ENCODE data around the gene FUBP1. TPM values are rescaled to one million over a fixed set of nuclear protein-coding genes. Genes with fewer than 3 reads are reported as not detected.
"Not testable (repeated sequence)": the region's sequence is repeated elsewhere in the genome, so short reads cannot be mapped to it uniquely, and the experiment has no call there.

FUBP1 gene
- total and polyA plus RNA-seq, 3 donors from 2014 or later, result 83.7 to 160 (median 141) TPM

DNA sequence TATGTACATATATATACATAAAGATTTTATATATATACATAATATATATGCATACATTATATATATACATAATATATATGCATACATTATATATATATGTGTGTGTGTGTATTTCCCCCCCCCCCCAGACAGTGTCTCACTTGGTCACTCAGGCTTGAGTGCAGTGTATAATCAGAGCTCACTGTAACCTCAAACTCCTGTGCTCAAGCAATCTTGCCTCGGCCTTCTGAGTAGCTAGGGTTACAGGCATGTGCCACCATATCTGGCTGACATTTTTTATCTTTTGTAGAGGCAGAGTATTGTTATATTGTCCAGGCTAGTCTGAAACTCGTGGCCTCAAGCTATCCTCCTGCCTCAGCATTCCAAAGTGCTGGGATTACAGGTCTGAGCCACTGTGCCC is 9.0 kb upstream of the FUBP1 start:
- no peaks in the 10 kb centered on the region for H3K36me3 ChIP-seq (ENCODE audit: low read depth, missing control alignments)
- intact Hi-C loops (cut with DNase I; ENCODE audit: low total_unique reads), result no loop called here
- H3K27me3 ChIP-seq, result no peaks in the 10 kb centered on the region
- no peak for DNase-seq
- TF ChIP-seq POLR2A (IDR thresholded peaks at IDR 0.05) (no peak), CTCF (IDR thresholded peaks at IDR 0.05) (no peak)
- no peaks in the 10 kb centered on the region for H3K9me3 ChIP-seq
- H3K27ac ChIP-seq, result no peak overlapping the region
- H3K4me3 ChIP-seq, result no peak overlapping the region
- 78 to 85% methylated on average over 2 of the region's 2 CpGs for WGBS, 2 donors
- no peaks in the 10 kb centered on the region for H3K4me1 ChIP-seq

- intact Hi-C loops (cut with DNase I; ENCODE audit: low total_unique reads), result no loop called here
- TF ChIP-seq CTCF (IDR thresholded peaks at IDR 0.05), result no peak
- TF ChIP-seq POLR2A (IDR thresholded peaks at IDR 0.05), result no peak
- DNase-seq, result no peak
- Histone ChIP-seq H3K4me1 (no peaks in the 10 kb centered on the region), H3K9me3 (no peaks in the 10 kb centered on the region), H3K36me3 (ENCODE audit: low read depth, missing control alignments) (no peaks in the 10 kb centered on the region), H3K27me3 (no peaks in the 10 kb centered on the region), H3K4me3 (no peak overlapping the region), H3K27ac (no peak overlapping the region)
These were observed 7.9 kb upstream of the FUBP1 start for GRCh38 chr1:77986810-77987209.

DNA sequence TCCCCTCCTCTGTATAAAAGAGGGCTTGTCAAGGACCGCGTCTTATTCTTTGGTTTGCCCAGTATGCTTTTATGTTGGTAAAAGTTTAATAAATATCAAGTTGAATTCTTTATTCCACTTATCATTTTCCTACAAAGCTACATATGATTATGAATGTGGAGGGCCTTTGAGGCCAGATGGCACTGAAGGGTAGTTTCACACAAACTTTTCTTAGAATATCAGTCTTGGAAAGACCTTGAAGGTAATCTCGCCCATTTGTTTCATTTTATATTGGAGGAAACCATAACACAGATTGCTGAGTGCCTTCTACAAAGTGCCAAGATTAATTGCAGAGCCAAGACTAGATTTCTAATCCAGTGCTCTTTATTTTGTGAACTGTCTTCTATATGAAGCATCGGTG is 5.8 kb upstream of the FUBP1 start:
- Histone ChIP-seq H3K4me1 (no peaks in the 10 kb centered on the region), H3K27me3 (no peaks in the 10 kb centered on the region), H3K4me3 (no peak overlapping the region), H3K27ac (peak overlapping the region in 1 of 2 donors; percentile 17), H3K36me3 (ENCODE audit: low read depth, missing control alignments) (no peaks in the 10 kb centered on the region), H3K9me3 (no peaks in the 10 kb centered on the region)
- no peak for DNase-seq
- intact Hi-C loops (cut with DNase I; ENCODE audit: low total_unique reads), result no loop called here
- TF ChIP-seq POLR2A (IDR thresholded peaks at IDR 0.05) (no peak), CTCF (IDR thresholded peaks at IDR 0.05) (no peak)
- WGBS, 2 donors, result 59 to 63% methylated on average over 4 of the region's 4 CpGs

GRCh38 chr1:77983997-77984355 is 5.1 kb upstream of the FUBP1 start:
- peak overlapping the region in 1 of 2 donors; percentile 17 for H3K27ac ChIP-seq
- no peaks in the 10 kb centered on the region for H3K4me1 ChIP-seq
- H3K27me3 ChIP-seq, result no peaks in the 10 kb centered on the region
- no peak for TF ChIP-seq CTCF (IDR thresholded peaks at IDR 0.05)
- no peak for TF ChIP-seq POLR2A (IDR thresholded peaks at IDR 0.05)
- H3K4me3 ChIP-seq, result no peak overlapping the region
- intact Hi-C loops (cut with DNase I; ENCODE audit: low total_unique reads), result no loop called here
- H3K36me3 ChIP-seq (ENCODE audit: low read depth, missing control alignments), result no peaks in the 10 kb centered on the region
- no peaks in the 10 kb centered on the region for H3K9me3 ChIP-seq
- DNase-seq, result no peak

DNA sequence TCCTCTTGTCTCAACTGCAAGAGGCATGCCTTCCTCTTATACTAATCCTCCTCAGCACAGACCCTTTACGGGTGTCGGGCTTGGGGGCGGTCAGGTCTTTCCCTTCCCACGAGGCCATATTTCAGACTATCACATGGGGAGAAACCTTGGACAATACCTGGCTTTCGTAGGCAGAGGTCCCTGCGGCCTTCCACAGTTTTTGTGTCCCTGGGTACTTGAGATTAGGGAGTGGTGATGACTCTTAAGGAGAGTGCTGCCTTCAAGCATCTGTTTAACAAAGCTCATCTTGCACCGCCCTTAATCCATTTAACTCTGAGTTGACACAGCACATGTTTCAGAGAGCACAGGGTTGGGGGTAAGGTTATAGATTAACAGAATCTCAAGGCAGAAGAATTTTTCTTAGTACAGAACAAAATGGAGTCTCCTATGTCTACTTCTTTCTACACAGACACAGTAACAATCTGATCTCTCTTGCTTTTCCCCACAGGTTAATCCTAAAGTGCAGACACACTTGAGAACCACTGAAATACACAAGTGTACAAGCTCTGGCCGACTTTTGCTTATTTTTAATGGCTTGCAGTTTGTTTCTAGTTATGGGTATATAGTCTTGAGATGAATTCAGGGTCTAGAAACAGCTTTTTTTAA is 4.6 kb upstream of the FUBP1 start:
- H3K27ac ChIP-seq, result peak overlapping the region in 1 of 2 donors; percentile 17
- DNase-seq; H3K36me3 ChIP-seq (ENCODE audit: low read depth, missing control alignments); H3K9me3 ChIP-seq; intact Hi-C loops (cut with DNase I; ENCODE audit: low total_unique reads); H3K27me3 ChIP-seq; H3K4me3 ChIP-seq; H3K4me1 ChIP-seq: not testable (repeated sequence)
- 84 to 91% methylated on average over 8 of the region's 8 CpGs for WGBS, 2 donors
